ENCODE results near the gene HIGD1C. TPM values are rescaled to one million over a fixed set of nuclear protein-coding genes. Genes with fewer than 3 reads are reported as not detected.

The HIGD1C gene
- total RNA-seq, 3 donors from 2014 or later = not detected

GRCh38 chr12:50918584-50919316 is 33.6 kb upstream of the HIGD1C start:
- TF ChIP-seq POLR2A (IDR thresholded peaks at IDR 0.05) (no peak), POLR2AphosphoS5 (IDR thresholded peaks at IDR 0.05) (no peak)
- TF ChIP-seq, protein P1, sequence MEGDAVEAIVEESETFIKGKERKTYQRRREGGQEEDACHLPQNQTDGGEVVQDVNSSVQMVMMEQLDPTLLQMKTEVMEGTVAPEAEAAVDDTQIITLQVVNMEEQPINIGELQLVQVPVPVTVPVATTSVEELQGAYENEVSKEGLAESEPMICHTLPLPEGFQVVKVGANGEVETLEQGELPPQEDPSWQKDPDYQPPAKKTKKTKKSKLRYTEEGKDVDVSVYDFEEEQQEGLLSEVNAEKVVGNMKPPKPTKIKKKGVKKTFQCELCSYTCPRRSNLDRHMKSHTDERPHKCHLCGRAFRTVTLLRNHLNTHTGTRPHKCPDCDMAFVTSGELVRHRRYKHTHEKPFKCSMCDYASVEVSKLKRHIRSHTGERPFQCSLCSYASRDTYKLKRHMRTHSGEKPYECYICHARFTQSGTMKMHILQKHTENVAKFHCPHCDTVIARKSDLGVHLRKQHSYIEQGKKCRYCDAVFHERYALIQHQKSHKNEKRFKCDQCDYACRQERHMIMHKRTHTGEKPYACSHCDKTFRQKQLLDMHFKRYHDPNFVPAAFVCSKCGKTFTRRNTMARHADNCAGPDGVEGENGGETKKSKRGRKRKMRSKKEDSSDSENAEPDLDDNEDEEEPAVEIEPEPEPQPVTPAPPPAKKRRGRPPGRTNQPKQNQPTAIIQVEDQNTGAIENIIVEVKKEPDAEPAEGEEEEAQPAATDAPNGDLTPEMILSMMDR (IDR thresholded peaks at IDR 0.05) = no peak
- intact Hi-C loops (cut with DNase I; ENCODE audit: low total_unique reads) = no loop called here

DNA sequence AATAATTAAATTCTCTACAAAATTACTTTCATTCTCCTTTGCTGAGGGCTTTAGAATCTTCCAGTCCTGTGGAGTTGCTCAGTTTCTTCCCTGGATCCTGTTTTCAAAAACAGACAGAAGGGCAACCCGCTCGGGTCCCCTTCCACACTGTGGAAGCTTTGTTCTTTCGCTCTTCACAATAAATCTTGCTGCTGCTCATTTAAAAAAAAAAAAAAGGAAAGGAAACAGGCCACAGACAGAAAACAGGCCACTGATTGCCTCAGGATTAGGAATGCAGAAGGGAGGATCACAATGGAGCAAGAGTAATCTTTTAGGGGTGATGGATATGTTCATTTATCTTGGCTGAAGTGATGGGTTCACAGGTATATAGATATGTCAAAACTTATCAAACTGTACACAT is 29.5 kb upstream of the HIGD1C start:
- Histone ChIP-seq H3K9me3 (no peaks in the 10 kb centered on the region), H3K4me1 (peaks cover 0 to 8% of the 10 kb centered on the region in 2 donors), H3K36me3 (no peaks in the 10 kb centered on the region), H3K27me3 (no peaks in the 10 kb centered on the region), H3K27ac (peak overlapping the region; percentile 81 to 89), H3K4me3 (peak overlapping the region; percentile 31 to 87 (median 82))
- DNase-seq (ENCODE audit: low spot score in 2 of 2) = no peak
- intact Hi-C loops (cut with DNase I; ENCODE audit: low total_unique reads) = no loop called here
- TF ChIP-seq, protein P1 (IDR thresholded peaks at IDR 0.05) = no peak
- no peak for TF ChIP-seq POLR2A (IDR thresholded peaks at IDR 0.05)
- TF ChIP-seq POLR2AphosphoS5 (IDR thresholded peaks at IDR 0.05) = peak in 2 of 3 donors; percentile 51 to 83

More at GRCh38 chr12:50918584-50919316, 33.6 kb upstream of the HIGD1C start:
- Histone ChIP-seq H3K27me3 (no peaks in the 10 kb centered on the region), H3K36me3 (no peaks in the 10 kb centered on the region), H3K4me1 (peaks cover 0 to 8% of the 10 kb centered on the region in 2 donors), H3K27ac (no peak overlapping the region), H3K9me3 (peaks cover 14 to 21% of the 10 kb centered on the region in 2 donors), H3K4me3 (no peak overlapping the region)
- DNase-seq (ENCODE audit: low spot score in 2 of 2) = no peak

GRCh38 chr12:50923361-50924130 is 28.8 kb upstream of the HIGD1C start:
- H3K27ac ChIP-seq = peak overlapping the region; percentile 89 to 91
- H3K9me3 ChIP-seq = no peaks in the 10 kb centered on the region
- H3K36me3 ChIP-seq = no peaks in the 10 kb centered on the region
- DNase-seq (ENCODE audit: low spot score in 2 of 2) = no peak
- TF ChIP-seq POLR2AphosphoS5 (IDR thresholded peaks at IDR 0.05) (no peak), POLR2A (IDR thresholded peaks at IDR 0.05) (no peak)
- TF ChIP-seq, protein P1 (IDR thresholded peaks at IDR 0.05) = no peak
- peaks cover 0 to 8% of the 10 kb centered on the region in 2 donors for H3K4me1 ChIP-seq
- H3K27me3 ChIP-seq = no peaks in the 10 kb centered on the region
- H3K4me3 ChIP-seq = peak overlapping the region; percentile 82 to 88 (median 87)
- intact Hi-C loops (cut with DNase I; ENCODE audit: low total_unique reads) = no loop called here

- TF ChIP-seq, protein P1 (IDR thresholded peaks at IDR 0.05) = no peak
- TF ChIP-seq POLR2AphosphoS5 (IDR thresholded peaks at IDR 0.05) (no peak), POLR2A (IDR thresholded peaks at IDR 0.05) (no peak)
- no peaks in the 10 kb centered on the region for H3K9me3 ChIP-seq
- peak overlapping the region; percentile 82 to 88 (median 87) for H3K4me3 ChIP-seq
- intact Hi-C loops (cut with DNase I; ENCODE audit: low total_unique reads) = no loop called here
- H3K27ac ChIP-seq = peak overlapping the region; percentile 89 to 91
- H3K4me1 ChIP-seq = peaks cover 0 to 8% of the 10 kb centered on the region in 2 donors
- no peak for DNase-seq (ENCODE audit: low spot score in 2 of 2)
- no peaks in the 10 kb centered on the region for H3K27me3 ChIP-seq
- H3K36me3 ChIP-seq = no peaks in the 10 kb centered on the region
Measured at GRCh38 chr12:50924131-50924438, 28.3 kb upstream of the HIGD1C start.

All from breast epithelium (tissue), 4 donors.